Astrocyte of the cerebellum (primary cell): ENCODE measurements around the gene OTULIN.

Experiments
- DNase-seq: peaks from one replicate; pipeline ENCODE4 v3.0.0-alpha.2; 2011; ENCODE audit warnings: low read depth
- H3K4me3 ChIP-seq: 2 replicates; pipeline ENCODE4 v1.5.1; 2011; ENCODE audit warnings: mild to moderate bottlenecking, low read depth, low read length, moderate library complexity
- CTCF ChIP-seq: IDR thresholded peaks from 2 replicates; pipeline ENCODE4 v1.5.1; 2012; ENCODE audit warnings: low read length, low read depth, moderate library complexity, mild to moderate bottlenecking; ENCODE audit errors: missing control alignments
- in situ Hi-C: cut with HindIII; loops from 2 replicates; pipeline ENCODE4 v1.10.0; 2017; ENCODE audit warnings: low sequenced_read_pairs

The OTULIN gene

GRCh38 chr5:14712666-14713065 lies 48.1 kb downstream of the OTULIN start:
- no peak for DNase-seq
- in situ Hi-C loops, result no loop called here
- no peak overlapping the region for H3K4me3 ChIP-seq
- TF ChIP-seq CTCF, result no peak

GRCh38 chr5:14713476-14714390 lies 49.2 kb downstream of the OTULIN start:
- no peak overlapping the region for H3K4me3 ChIP-seq
- in situ Hi-C loops, result no loop called here
- TF ChIP-seq CTCF, result no peak
- DNase-seq, result no peak

- no peak for TF ChIP-seq CTCF
- in situ Hi-C loops, result no loop called here
- no peak for DNase-seq
Measured at GRCh38 chr5:14714706-14715105, 50.2 kb downstream of the OTULIN start.

GRCh38 chr5:14715481-14715880 lies 51.0 kb downstream of the OTULIN start:
- TF ChIP-seq CTCF, result no peak
- no peak overlapping the region for H3K4me3 ChIP-seq
- DNase-seq, result no peak
- in situ Hi-C loops, result no loop called here

More at GRCh38 chr5:14714706-14715105, 50.2 kb downstream of the OTULIN start:
- H3K4me3 ChIP-seq, result no peak overlapping the region

- H3K4me3 ChIP-seq, result no peak overlapping the region
- no peak for DNase-seq
- TF ChIP-seq CTCF, result no peak
- in situ Hi-C loops, result no loop called here
Measured at GRCh38 chr5:14716755-14717752, 52.5 kb downstream of the OTULIN start.

GRCh38 chr5:14718778-14719177 lies 54.3 kb downstream of the OTULIN start:
- no peak overlapping the region for H3K4me3 ChIP-seq
- in situ Hi-C loops, result no loop called here
- DNase-seq, result no peak
- TF ChIP-seq CTCF, result no peak
